Tibial nerve (tissue), 4 donors: ENCODE results near the gene ASIC2.

Experiments
- EP300 ChIP-seq, 2 donors: sonication (generic); formaldehyde crosslinking; IDR thresholded peaks; one replicate each; pipeline ENCODE4 v1.6.1; 2017; ENCODE audit warnings: antibody characterized with exemption in 2 of 2, mild to moderate bottlenecking in 1 of 2
- POLR2A ChIP-seq, 2 donors: fragments of 450-650 bp; IDR thresholded peaks; one replicate each; pipeline ENCODE4 v1.6.1; 2017; ENCODE audit warnings: antibody characterized with exemption in 2 of 2, mild to moderate bottlenecking in 2 of 2, moderate library complexity in 2 of 2
- TF ChIP-seq, protein P1 (sequence below), 5 experiments: fragments of 200-600 bp in 3 of 5; fragments of 450-650 bp in 2 of 5; sonication (generic) in 3 of 5; IDR thresholded peaks; one replicate each; pipeline ENCODE4 v1.5.1; 2016 to 2019; ENCODE audit warnings: antibody characterized with exemption in 5 of 5, mild to moderate bottlenecking in 3 of 5, moderate library complexity in 2 of 5

DNA sequence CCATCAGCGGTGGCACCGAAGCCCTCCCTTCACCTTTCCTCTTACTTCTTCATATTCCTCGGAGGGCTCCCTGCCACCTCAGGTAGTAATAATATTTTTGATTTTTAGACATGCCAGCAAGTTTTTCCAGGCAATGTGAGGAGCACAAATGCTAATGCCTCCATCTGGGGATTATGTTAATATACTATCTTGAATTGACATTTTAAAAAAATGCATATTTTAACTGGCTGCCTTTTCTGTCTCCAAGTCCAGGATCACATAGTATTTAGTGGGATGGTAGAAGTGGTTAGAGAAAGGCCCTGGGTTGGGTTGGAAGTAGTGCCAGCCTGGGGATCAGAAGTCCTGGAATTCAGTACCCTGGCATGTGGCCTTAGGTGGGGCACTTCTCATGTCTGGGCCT lies 154.5 kb downstream of the ASIC2 start:
- TF ChIP-seq, protein P1, sequence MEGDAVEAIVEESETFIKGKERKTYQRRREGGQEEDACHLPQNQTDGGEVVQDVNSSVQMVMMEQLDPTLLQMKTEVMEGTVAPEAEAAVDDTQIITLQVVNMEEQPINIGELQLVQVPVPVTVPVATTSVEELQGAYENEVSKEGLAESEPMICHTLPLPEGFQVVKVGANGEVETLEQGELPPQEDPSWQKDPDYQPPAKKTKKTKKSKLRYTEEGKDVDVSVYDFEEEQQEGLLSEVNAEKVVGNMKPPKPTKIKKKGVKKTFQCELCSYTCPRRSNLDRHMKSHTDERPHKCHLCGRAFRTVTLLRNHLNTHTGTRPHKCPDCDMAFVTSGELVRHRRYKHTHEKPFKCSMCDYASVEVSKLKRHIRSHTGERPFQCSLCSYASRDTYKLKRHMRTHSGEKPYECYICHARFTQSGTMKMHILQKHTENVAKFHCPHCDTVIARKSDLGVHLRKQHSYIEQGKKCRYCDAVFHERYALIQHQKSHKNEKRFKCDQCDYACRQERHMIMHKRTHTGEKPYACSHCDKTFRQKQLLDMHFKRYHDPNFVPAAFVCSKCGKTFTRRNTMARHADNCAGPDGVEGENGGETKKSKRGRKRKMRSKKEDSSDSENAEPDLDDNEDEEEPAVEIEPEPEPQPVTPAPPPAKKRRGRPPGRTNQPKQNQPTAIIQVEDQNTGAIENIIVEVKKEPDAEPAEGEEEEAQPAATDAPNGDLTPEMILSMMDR (IDR thresholded peaks at IDR 0.05): no peak
- TF ChIP-seq POLR2A (IDR thresholded peaks at IDR 0.05) (no peak), EP300 (IDR thresholded peaks at IDR 0.05) (no peak)
